Subcutaneous abdominal adipose tissue (tissue), 5 donors: Measurements from ENCODE around the gene LCT.

Experiments
- H3K27ac ChIP-seq: one replicate; pipeline ENCODE4 v1.7.0; 2013; ENCODE audit warnings: low read depth, mild to moderate bottlenecking, inconsistent platforms, low read length, moderate library complexity
- H3K27me3 ChIP-seq, 5 donors: one replicate each; pipeline ENCODE4 v1.7.0; 2013; ENCODE audit warnings: low read length in 5 of 5, inconsistent platforms in 1 of 5; ENCODE audit not compliant: control insufficient read depth in 5 of 5, insufficient read depth in 4 of 5
- H3K36me3 ChIP-seq, 5 donors: one replicate each; pipeline ENCODE4 v1.7.0; 2013; ENCODE audit warnings: low read length in 5 of 5; ENCODE audit not compliant: control insufficient read depth in 5 of 5, insufficient read depth in 5 of 5
- H3K4me1 ChIP-seq, 5 donors: one replicate each; pipeline ENCODE4 v1.7.0; 2013; ENCODE audit warnings: low read length in 5 of 5, mild to moderate bottlenecking in 3 of 5, moderate library complexity in 1 of 5; ENCODE audit not compliant: control insufficient read depth in 5 of 5, insufficient read depth in 5 of 5
- H3K4me3 ChIP-seq, 5 donors: one replicate each; pipeline ENCODE4 v1.7.0; 2013; ENCODE audit warnings: low read length in 5 of 5, low read depth in 1 of 5
- H3K9ac ChIP-seq, 5 donors: one replicate each; pipeline ENCODE4 v1.7.0; 2013; ENCODE audit warnings: low read length in 5 of 5, mild to moderate bottlenecking in 4 of 5, moderate library complexity in 3 of 5
- H3K9me3 ChIP-seq, 5 donors: one replicate each; pipeline ENCODE4 v1.7.0; 2013; ENCODE audit warnings: low read length in 5 of 5; ENCODE audit not compliant: control insufficient read depth in 5 of 5
- donor health status: healthy.
- donor health status: healthy.
- donor health status: healthy.
- donor health status: healthy.
- donor health status: healthy.

LCT gene

GRCh38 chr2:135862718-135863117, 25.7 kb upstream of the LCT start:
- no peak overlapping the region for H3K27ac ChIP-seq
- H3K4me3 ChIP-seq, result no peak overlapping the region
- no peaks in the 10 kb centered on the region for H3K27me3 ChIP-seq
- H3K36me3 ChIP-seq, result peaks cover 27 to 64% (median 44%) of the 10 kb centered on the region in 5 donors
- no peak overlapping the region for H3K9ac ChIP-seq
- no peaks in the 10 kb centered on the region for H3K9me3 ChIP-seq
- H3K4me1 ChIP-seq, result no peaks in the 10 kb centered on the region

DNA sequence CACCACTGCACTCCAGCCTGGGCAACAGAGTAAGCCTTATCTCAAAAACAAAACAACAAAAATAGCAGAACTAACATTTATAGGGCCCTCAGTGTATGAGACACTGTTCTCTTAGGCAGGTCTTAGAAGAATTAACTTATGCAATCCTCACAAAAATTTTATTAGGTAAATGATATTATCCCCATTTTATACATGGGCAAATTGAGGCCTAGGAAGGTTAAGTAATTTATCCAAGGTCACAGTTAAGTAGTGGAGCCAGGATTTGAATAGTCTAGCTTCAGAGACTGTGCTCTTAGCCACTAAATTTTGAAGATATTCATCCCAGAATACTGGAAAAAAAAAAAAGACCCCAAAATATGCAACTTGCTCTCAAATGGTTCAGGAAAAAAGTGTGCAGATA, 16.4 kb upstream of the LCT start:
- no peak overlapping the region for H3K9ac ChIP-seq
- no peak overlapping the region for H3K27ac ChIP-seq
- H3K4me3 ChIP-seq, result no peak overlapping the region
- H3K9me3 ChIP-seq, result no peaks in the 10 kb centered on the region
- peaks cover 25 to 48% (median 40%) of the 10 kb centered on the region in 5 donors for H3K36me3 ChIP-seq
- H3K4me1 ChIP-seq, result no peaks in the 10 kb centered on the region
- no peaks in the 10 kb centered on the region for H3K27me3 ChIP-seq

- Histone ChIP-seq H3K9me3 (no peaks in the 10 kb centered on the region), H3K4me1 (no peaks in the 10 kb centered on the region), H3K36me3 (peaks cover 19 to 38% (median 29%) of the 10 kb centered on the region in 5 donors), H3K9ac (no peak overlapping the region), H3K27me3 (no peaks in the 10 kb centered on the region), H3K4me3 (no peak overlapping the region), H3K27ac (no peak overlapping the region)
These were observed 14.9 kb upstream of the LCT start for GRCh38 chr2:135851858-135852257.

DNA sequence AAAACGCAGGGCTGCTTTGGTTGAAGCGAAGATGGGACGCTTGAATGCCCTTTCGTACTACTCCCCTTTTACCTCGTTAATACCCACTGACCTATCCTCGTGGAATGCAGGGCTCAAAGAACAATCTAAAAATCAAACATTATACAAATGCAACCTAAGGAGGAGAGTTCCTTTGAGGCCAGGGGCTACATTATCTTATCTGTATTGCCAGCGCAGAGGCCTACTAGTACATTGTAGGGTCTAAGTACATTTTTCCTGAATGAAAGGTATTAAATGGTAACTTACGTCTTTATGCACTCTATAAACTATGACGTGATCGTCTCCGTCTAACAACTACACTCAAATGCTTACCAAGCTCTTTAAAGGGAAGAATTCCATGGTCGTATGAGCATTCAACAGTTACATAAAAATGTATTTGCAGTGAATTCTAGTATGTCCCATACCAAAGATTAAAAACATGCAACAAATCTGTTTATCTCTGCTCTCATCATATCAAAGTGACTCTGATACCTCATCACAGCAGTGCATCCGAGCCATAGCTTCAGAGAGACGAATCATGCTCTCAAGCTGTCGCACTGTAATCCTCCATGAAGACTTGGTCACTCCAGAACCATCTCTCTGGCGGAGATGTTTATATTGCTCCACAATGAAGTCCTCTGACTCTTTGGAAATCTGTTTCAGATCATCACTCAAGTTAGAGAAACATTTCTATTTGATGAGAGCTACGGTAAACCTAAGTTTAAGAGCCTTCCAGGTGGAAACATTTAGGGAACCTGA, 14.1 kb upstream of the LCT start:
- H3K27ac ChIP-seq, result no peak overlapping the region
- H3K4me1 ChIP-seq, result no peaks in the 10 kb centered on the region
- H3K4me3 ChIP-seq, result no peak overlapping the region
- H3K36me3 ChIP-seq, result peaks cover 20 to 33% (median 30%) of the 10 kb centered on the region in 5 donors
- no peaks in the 10 kb centered on the region for H3K27me3 ChIP-seq
- no peaks in the 10 kb centered on the region for H3K9me3 ChIP-seq
- H3K9ac ChIP-seq, result no peak overlapping the region

- H3K4me1 ChIP-seq, result no peaks in the 10 kb centered on the region
- no peaks in the 10 kb centered on the region for H3K27me3 ChIP-seq
- no peak overlapping the region for H3K27ac ChIP-seq
- peaks cover 20 to 38% (median 29%) of the 10 kb centered on the region in 5 donors for H3K36me3 ChIP-seq
- no peaks in the 10 kb centered on the region for H3K9me3 ChIP-seq
- H3K4me3 ChIP-seq, result no peak overlapping the region
- no peak overlapping the region for H3K9ac ChIP-seq
These were observed 12.1 kb upstream of the LCT start for GRCh38 chr2:135849087-135849486.

DNA sequence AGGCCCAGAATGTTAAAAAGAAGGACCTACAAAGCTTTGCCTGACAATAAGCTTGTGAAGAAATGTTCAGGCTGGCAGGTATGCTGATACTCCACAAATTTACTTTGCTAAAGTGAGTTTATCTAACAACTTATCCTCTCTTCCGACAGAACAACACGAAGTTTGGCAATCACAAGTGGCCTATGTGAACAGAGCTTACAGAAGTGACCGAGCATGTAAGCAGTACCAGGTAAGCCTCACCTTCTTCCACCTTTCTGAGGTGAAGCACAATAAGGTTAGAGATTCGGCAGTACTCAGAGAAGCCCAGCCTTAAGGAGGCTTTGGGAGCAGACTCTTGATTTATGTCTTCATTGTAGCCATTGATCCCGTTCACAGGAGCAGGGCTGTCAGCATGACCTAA, 9.0 kb upstream of the LCT start:
- Histone ChIP-seq H3K9me3 (no peaks in the 10 kb centered on the region), H3K4me1 (peaks cover 0 to 4% (median under 1%) of the 10 kb centered on the region in 5 donors), H3K27me3 (no peaks in the 10 kb centered on the region), H3K36me3 (peaks cover 19 to 42% (median 29%) of the 10 kb centered on the region in 5 donors), H3K9ac (no peak overlapping the region), H3K27ac (no peak overlapping the region), H3K4me3 (no peak overlapping the region)

DNA sequence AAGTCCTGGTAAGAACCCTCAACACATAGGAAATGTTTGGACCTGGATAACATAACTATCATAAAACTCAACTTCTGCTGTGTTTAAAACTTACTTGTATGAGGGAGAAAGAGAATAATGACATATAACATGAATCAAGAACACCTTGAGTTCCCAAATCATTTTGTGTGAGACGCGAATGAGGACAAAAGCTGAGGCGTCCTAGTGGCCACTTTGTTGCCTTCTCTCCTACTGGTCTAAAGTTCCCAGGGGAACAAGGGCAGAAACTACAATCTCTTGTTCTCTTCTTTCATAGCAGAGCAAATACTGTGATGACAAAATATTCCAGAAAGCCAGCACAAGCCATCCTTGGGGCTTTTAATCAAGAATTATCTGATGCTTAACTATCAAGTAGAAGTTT, 8.3 kb upstream of the LCT start:
- Histone ChIP-seq H3K36me3 (peaks cover 15 to 39% (median 22%) of the 10 kb centered on the region in 5 donors), H3K9me3 (no peaks in the 10 kb centered on the region), H3K27ac (no peak overlapping the region), H3K27me3 (no peaks in the 10 kb centered on the region), H3K9ac (no peak overlapping the region), H3K4me3 (no peak overlapping the region), H3K4me1 (peaks cover 0 to 11% (median 7%) of the 10 kb centered on the region in 5 donors)

GRCh38 chr2:135844301-135844895, 7.4 kb upstream of the LCT start:
- Histone ChIP-seq H3K9ac (no peak overlapping the region), H3K36me3 (peaks cover 12 to 39% (median 20%) of the 10 kb centered on the region in 5 donors), H3K4me1 (peaks cover 0 to 19% (median 15%) of the 10 kb centered on the region in 5 donors), H3K27me3 (no peaks in the 10 kb centered on the region), H3K27ac (no peak overlapping the region), H3K9me3 (no peaks in the 10 kb centered on the region), H3K4me3 (no peak overlapping the region)

GRCh38 chr2:135843671-135844070, 6.7 kb upstream of the LCT start:
- Histone ChIP-seq H3K4me1 (peaks cover 0 to 24% (median 17%) of the 10 kb centered on the region in 5 donors), H3K36me3 (peaks cover 11 to 33% (median 18%) of the 10 kb centered on the region in 5 donors), H3K27me3 (no peaks in the 10 kb centered on the region), H3K27ac (no peak overlapping the region), H3K9ac (no peak overlapping the region), H3K9me3 (no peaks in the 10 kb centered on the region), H3K4me3 (no peak overlapping the region)

GRCh38 chr2:135840601-135841000, 3.6 kb upstream of the LCT start:
- Histone ChIP-seq H3K36me3 (peaks cover 4 to 24% (median 11%) of the 10 kb centered on the region in 5 donors), H3K4me1 (peaks cover 0 to 26% (median 17%) of the 10 kb centered on the region in 5 donors), H3K4me3 (peak overlapping the region in 2 of 5 donors; percentile 13 to 45), H3K9me3 (no peaks in the 10 kb centered on the region), H3K27ac (peak overlapping the region; percentile 73), H3K27me3 (no peaks in the 10 kb centered on the region), H3K9ac (peak overlapping the region in 4 of 5 donors; percentile 35 to 58 (median 50))
